Neutrophil (primary cell): Measurements from ENCODE around the gene BICD1.

Experiments used
- H3K27ac ChIP-seq: fragments of 200-600 bp; sonication (generic); 2 replicates; pipeline ENCODE4 v1.5.1; 2016; ENCODE audit warnings: mild to moderate bottlenecking, moderate library complexity
- H3K27me3 ChIP-seq: fragments of 200-600 bp; sonication (generic); 2 replicates; pipeline ENCODE4 v1.6.0; 2016; ENCODE audit warnings: mild to moderate bottlenecking
- H3K36me3 ChIP-seq: fragments of 200-600 bp; sonication (generic); 2 replicates; pipeline ENCODE4 v1.5.1; 2017
- H3K4me1 ChIP-seq, 2 experiments: fragments of 200-600 bp in 1 of 2; sonication (generic) in 1 of 2; 1 replicate in 1 of 2; 2 replicates in 1 of 2; pipeline versions ENCODE4 v1.5.1 to v1.6.1; 2013 to 2016; ENCODE audit warnings: low read depth in 1 of 2, low read length in 1 of 2, mild to moderate bottlenecking in 1 of 2, moderate library complexity in 1 of 2; ENCODE audit not compliant: control insufficient read depth in 1 of 2, insufficient read depth in 1 of 2
- H3K4me3 ChIP-seq, 2 experiments: fragments of 200-600 bp in 1 of 2; sonication (generic) in 1 of 2; 1 replicate in 1 of 2; 2 replicates in 1 of 2; pipeline ENCODE4 v1.5.1; 2013 to 2016; ENCODE audit warnings: low read depth in 1 of 2, low read length in 1 of 2, mild to moderate bottlenecking in 1 of 2, moderate library complexity in 1 of 2
- H3K9me3 ChIP-seq: fragments of 200-600 bp; sonication (generic); 2 replicates; pipeline ENCODE4 v1.5.1; 2016
- CTCF ChIP-seq: fragments of 200-600 bp; sonication (generic); IDR thresholded peaks from 2 replicates; pipeline ENCODE4 v1.5.1; 2016; ENCODE audit warnings: antibody characterized with exemption

The BICD1 gene

GRCh38 chr12:32293808-32294419 lies 187.3 kb downstream of the BICD1 start:
- H3K9me3 ChIP-seq = no peaks in the 10 kb centered on the region
- no peak overlapping the region for H3K4me3 ChIP-seq
- H3K4me1 ChIP-seq = no peaks in the 10 kb centered on the region
- no peak overlapping the region for H3K27ac ChIP-seq
- no peak for TF ChIP-seq CTCF
- H3K36me3 ChIP-seq = no peaks in the 10 kb centered on the region
- no peaks in the 10 kb centered on the region for H3K27me3 ChIP-seq

DNA sequence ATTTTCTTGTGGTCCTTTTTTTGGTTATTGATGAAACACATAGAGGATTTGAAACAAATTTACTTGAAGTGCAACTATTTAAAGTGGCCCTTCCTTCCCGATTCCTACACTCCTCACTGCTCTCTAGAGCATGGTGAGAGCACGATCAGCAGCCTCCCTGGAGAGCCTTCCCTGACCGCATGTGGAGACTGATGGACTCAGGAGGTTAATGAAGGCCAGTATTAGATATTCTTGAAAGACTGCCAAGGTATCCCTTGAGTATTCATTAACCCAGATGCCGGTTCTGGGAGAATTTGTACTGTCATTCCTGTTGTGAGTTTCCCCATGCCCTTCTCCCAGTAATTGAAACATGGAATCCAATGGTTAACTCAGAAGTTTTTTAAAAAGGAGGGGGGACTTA lies 189.9 kb downstream of the BICD1 start:
- Histone ChIP-seq H3K4me3 (no peak overlapping the region), H3K9me3 (no peaks in the 10 kb centered on the region), H3K27ac (no peak overlapping the region), H3K36me3 (no peaks in the 10 kb centered on the region), H3K4me1 (no peaks in the 10 kb centered on the region), H3K27me3 (no peaks in the 10 kb centered on the region)
- TF ChIP-seq CTCF = no peak

GRCh38 chr12:32298917-32299316 lies 192.3 kb downstream of the BICD1 start:
- Histone ChIP-seq H3K9me3 (no peaks in the 10 kb centered on the region), H3K27ac (no peak overlapping the region), H3K4me3 (no peak overlapping the region), H3K27me3 (no peaks in the 10 kb centered on the region), H3K4me1 (no peaks in the 10 kb centered on the region), H3K36me3 (no peaks in the 10 kb centered on the region)
- no peak for TF ChIP-seq CTCF

GRCh38 chr12:32301216-32301615 lies 194.6 kb downstream of the BICD1 start:
- no peaks in the 10 kb centered on the region for H3K27me3 ChIP-seq
- H3K27ac ChIP-seq = no peak overlapping the region
- H3K9me3 ChIP-seq = no peaks in the 10 kb centered on the region
- TF ChIP-seq CTCF = no peak
- H3K36me3 ChIP-seq = no peaks in the 10 kb centered on the region
- no peaks in the 10 kb centered on the region for H3K4me1 ChIP-seq
- H3K4me3 ChIP-seq = no peak overlapping the region

- Histone ChIP-seq H3K27me3 (no peaks in the 10 kb centered on the region), H3K9me3 (no peaks in the 10 kb centered on the region), H3K4me1 (no peaks in the 10 kb centered on the region), H3K36me3 (no peaks in the 10 kb centered on the region), H3K27ac (no peak overlapping the region), H3K4me3 (no peak overlapping the region)
- TF ChIP-seq CTCF = no peak
These were observed 195.8 kb downstream of the BICD1 start for GRCh38 chr12:32302218-32303173.
